ENCODE results near the gene SYT13.

SYT13 gene

DNA sequence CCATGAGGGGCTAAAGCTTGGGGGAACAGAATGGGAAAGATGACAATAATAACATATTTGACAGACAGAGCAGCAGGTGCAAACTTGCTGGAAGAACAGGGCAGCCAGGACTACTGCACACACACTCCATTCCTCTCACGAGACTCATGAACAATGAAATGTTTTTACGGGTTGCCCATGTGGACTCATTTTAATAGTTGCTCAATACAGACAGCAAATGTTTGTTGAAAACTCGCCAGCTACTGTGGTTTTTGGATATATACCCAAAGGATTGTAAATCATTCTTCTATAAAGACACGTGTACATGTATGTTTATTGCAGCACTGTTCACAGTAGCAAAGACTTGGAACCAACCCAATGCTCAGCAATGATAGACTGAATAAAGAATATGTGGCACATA lies 10.3 kb downstream of the SYT13 start:
- no peak for FAIRE-seq
- no peak for DNase-seq (ENCODE audit: insufficient read length, low spot score)

DNA sequence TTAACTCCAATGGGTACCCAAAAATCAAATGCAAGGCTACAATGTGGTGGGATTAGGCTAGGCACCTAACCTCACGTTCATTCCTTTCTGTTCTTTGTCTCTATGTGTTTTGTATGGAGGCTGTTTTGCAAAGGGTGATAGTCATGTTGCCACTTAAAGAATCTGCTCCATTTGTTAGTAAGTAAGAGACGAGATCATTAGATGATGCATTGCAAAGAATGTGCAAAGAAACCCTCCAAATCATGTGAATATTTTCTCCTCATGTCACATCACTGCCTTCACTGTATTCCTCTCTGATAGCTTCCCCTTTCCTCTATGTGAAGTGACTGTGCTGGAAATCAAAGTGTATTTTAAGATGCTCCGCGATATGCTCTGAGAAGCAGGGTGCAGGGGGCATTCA lies 11.9 kb downstream of the SYT13 start:
- no peak for FAIRE-seq

DNA sequence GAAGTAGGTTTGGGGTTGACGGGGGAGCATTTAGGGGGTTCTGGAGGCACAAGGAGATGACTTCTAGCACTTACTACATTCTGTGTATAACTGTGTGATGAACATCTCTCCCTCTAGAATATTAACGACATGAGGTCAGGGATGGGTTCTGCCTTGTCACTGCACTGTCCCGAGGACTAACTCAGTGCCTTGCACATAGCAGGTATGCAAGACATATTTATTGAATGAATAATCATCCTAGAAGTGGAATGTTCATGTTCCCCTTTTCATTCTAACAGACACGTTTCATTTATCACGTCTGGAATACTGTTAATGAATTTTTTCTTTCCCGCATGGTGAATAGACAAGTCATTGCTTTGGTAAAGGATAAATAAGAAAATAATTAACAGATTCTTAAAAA lies 12.6 kb downstream of the SYT13 start:
- DNase-seq (ENCODE audit: insufficient read length, low spot score) (no peak), FAIRE-seq (no peak)

More for the DNA sequence above, 11.9 kb downstream of the SYT13 start:
- DNase-seq (ENCODE audit: insufficient read length, low spot score) = no peak

DNA sequence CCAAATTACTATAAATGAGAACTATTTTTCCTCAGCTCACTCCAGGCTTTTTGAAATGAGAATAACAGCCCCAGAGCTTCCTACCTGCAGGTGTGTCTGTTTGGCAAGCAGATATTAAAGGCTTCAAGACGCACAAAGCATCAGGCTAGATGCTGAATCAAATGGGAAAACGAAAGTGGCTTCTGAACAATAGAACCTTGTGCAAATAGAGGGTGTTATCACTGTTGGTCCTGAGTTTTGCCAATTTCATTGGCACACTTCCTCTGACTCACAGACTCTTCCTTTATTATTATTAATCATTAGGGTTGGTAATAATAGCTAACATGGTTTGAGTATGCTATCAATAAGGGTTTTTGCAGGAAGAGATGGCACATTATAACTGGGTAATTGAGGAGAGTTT lies 13.4 kb downstream of the SYT13 start:
- no peak for FAIRE-seq
- no peak for DNase-seq (ENCODE audit: insufficient read length, low spot score)

DNA sequence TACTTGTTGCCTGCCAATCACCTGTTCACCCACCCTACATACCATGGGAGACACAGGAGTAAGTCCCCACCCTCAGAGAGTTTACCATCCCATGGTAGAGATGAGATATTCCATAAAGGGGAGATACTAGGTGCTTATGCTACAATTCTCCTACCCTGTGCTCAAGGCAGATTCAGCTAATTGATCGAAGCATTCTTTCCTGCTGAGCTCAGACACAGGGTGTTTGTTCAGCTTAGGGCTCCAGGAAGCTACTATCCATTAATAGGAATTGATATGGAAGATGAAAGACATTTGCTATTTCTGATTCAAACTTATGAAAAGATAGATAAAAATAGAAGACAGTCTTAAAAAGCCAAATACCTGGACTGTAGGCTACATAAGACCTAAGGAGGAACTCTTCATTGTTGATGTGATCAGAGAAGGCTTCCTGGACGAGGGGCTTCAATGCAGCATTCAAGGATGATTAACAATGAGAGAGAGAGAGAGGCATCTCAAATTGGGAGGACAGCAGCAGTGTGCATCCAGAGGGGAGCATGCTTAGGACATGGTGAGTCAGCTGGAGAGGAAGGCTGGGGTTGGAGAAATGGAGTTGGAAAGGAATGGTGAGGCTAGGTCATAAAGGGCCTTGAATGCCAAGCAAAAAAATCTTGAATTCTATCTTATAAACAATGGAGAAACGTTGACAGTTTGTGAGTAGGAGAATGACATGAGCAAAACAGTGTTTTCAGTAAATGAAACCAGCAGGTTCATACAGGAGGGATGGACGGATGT lies 15.0 kb downstream of the SYT13 start:
- no peak for FAIRE-seq
- DNase-seq (ENCODE audit: insufficient read length, low spot score) = no peak

DNA sequence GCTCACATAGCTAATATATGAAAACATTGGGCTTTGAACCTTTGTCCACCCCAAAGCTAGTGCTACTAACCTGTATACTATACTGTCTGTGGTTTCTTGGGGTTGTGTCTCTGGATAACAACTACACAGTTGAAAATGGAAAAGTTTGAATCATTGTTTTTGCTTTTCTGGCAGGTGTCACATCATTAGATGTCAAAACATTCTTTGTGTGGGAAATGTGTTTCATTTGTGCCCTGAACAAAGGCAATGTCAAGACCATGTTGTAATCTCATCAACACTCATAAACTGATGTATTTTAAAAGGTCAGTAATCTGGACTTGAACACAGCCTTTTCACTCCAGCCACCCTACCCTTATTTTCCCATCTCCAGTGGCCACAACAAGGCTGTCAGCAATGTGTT lies 16.5 kb downstream of the SYT13 start:
- DNase-seq (ENCODE audit: insufficient read length, low spot score) = no peak
- no peak for FAIRE-seq

DNA sequence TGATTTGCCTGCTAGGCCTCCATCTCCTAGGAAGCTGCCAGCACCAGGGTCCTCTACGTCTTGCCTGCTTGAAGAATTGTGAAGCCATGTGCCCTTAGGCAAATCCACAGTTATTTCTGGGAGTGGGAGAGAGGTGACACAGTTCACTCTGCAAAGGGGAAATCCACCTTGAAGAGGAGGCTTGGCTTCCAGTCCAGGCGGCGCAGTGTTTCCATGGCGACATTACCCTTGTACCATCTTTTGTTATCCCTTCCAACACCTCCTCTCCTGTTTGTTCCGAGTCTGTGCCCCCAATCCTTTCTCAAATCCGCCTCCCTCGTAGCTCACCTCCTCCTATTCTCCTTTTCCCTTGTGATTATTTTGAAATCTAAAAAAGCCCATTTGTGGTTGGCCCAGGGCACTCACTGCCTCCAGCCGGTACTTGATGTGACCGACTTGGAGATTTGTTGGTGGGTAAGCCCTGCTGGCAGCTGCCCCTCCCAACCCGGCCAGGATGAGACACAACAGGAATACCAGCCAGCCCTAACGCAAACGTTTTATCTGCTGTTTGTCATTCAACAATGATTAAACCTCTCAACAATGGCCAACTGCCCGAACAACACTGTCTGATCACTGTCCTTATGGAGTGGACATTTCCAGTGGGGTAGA lies 18.4 kb downstream of the SYT13 start:
- no peak for FAIRE-seq

DNA sequence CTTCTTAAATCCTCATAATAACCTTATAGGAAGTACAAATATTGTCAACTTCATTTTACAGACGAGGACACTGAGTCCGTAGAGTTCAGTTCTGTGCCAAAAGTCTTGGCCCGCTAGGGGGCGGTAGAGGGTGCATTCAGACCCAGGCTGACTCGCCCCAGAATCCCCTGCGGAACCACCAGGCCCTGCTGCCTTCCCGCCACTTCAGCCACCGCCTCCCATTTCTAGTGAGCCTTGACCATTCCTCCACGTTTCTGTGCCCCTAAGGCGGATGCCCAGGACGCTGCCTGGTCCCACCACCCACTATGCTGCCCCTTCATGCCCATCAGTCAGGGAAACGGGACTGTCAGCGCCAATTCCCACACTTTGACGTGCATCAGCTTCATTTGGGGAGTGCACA lies 19.1 kb downstream of the SYT13 start:
- DNase-seq (ENCODE audit: insufficient read length, low spot score) = no peak
- FAIRE-seq = no peak

More for the DNA sequence above, 18.4 kb downstream of the SYT13 start:
- no peak for DNase-seq (ENCODE audit: insufficient read length, low spot score)

DNA sequence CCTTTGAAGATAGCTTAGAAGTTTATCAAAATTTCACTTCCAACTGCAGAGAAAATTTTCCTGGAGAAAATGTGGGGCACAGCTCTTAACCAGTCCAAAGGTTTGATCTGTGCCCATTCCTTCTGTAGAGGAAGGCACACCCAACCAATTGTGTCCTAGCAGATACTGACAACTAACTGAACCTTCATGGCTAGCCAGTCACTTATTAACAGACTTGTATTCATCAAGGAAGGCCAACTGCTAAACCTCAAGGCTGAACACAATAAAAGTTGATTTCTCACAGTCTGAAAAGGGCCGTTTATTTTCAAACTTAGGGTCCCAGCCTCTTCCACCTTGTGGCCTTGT lies 19.5 kb downstream of the SYT13 start:
- no peak for DNase-seq (ENCODE audit: insufficient read length, low spot score)
- no peak for FAIRE-seq

DNA sequence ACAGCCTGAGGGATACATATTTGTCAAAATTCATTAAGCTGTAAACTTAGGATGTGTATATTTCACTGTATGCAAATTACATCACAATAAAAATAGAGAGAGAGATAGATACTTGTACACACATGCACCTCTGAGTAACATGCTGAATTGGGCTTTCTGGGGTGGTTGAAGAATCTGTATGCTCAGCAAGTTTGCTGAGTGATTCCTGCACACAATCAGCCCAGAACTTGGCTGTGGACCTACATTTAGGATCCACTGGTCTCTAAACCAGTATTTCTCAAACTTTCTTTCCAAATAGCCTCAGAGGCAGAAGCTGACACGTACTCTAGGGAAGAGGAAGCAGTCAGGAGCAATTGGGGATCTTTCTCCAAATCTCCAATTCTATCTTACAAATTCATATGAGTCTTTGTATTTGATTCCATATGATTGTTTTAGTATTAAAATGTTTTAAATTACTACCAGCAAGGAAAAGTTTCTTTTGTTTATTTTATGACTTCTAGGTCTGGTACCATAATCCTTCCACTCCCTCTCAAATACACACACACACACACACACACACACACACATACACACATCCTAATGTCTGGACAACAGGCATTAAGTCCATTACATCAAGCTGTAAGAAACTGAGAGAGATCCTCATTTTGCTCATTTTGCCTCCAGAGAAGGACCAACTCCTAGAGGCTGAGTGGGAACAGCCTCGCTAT lies 20.0 kb downstream of the SYT13 start:
- DNase-seq (ENCODE audit: insufficient read length, low spot score) (no peak), FAIRE-seq (no peak)

DNA sequence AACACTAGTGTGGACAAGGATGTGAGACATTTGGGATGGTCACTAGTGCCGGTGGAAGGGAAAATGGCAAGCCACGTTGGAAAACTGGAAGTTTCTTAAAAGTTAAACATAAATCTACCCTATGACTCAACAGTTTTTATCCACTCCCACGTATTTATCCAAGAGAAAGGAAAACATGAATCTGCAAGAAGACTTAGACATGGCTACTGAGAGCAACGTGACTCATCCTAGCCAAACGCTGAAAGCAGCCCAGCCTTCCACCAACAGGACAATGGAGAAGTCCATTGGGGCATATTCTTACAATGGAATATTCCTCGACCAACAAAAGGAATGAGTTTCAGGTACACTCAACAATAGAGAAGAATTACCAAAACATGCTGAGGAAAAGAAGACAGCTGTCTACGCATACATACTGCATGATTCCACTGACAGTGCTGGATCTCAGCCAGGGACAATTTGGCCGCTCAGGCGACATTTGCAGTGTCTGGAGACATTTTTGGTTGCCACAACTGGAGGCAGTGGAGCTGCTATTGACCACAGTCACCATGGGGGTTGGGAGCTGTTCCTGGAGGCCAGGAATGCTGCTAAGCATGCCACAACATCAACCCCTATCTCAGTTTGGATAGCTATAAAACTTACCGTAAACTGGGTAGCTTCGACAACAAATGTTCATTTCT lies 21.2 kb downstream of the SYT13 start:
- no peak for DNase-seq (ENCODE audit: insufficient read length, low spot score)
- no peak for FAIRE-seq

DNA sequence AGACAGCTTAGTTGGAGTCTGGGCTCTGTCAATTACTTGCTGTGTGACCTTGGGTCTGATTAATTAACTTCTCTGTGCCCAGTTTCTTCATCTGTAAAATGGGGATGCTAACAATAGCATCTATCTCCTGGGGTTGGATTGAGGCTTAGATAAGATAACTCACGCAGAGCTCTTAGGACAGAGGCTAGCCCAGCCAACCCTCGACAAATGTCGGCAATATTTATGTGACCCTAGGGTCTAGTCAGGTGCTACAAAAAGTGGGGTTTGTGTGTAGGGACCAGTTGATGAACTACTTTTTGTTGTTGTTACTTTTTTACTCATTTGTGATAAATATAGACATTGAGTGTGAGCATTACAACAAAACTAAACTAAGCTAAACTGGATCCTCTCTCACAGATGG lies 22.4 kb downstream of the SYT13 start:
- FAIRE-seq = no peak
- no peak for DNase-seq (ENCODE audit: insufficient read length, low spot score)

DNA sequence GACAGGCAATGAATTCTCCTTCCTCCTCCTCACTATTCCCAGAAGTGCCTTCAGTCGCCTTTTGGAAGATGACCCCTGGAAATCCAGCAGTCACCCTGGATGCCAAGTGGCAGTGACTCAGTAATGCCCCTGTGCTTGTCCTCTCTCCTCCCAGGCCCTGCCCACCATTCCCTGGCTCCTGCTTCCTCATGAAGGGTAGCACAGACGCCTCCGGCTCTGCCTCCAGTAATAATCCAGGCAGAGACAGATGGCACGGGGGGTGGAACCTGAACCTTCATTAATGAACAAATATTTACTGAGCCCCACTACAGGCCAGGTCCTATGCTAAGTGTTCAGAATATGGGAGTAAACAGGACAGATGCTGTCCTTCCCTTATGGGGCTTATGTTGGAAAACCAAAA lies 23.2 kb downstream of the SYT13 start:
- no peak for FAIRE-seq

DNA sequence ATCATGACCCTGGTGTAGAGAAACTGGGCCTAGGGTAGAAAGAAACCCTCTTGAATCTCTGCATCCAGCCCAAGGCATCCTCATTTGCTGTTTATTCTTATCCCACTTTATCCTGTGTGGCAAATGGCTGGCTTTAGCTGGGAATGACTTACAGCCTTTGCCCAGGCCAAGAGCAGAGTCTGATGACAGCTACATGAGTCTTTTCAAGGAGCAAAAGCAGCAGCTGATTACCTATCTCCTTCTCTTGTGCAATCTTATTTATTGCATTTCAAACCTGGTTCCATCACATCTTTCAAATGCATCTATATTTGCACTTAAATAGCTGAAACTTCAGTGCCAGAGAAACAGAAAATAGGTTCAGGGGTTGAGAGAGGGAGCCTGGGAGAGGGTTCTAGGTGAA lies 26.1 kb downstream of the SYT13 start:
- FAIRE-seq = no peak
- DNase-seq (ENCODE audit: insufficient read length, low spot score) = no peak

More for the DNA sequence above, 23.2 kb downstream of the SYT13 start:
- DNase-seq (ENCODE audit: insufficient read length, low spot score) = no peak

DNA sequence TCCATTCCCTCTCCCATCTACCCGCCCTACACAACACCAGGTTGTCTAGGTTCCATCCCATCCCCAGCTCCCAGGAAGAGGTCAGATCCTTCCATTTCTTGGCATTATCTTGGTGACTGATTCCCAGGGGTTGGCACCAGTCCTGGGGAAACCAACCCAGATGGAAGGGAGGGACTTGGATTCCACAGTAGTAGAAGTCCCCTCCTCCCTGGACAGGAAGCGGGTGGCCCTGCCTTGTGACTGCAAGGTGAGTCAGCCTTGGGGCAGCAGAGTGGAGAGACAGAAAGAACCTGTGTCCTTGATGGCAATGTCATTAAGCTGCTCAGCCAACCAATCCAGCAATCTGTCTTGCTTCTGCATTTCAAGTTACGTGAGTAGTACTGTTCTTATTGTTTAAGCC lies 26.5 kb downstream of the SYT13 start:
- DNase-seq (ENCODE audit: insufficient read length, low spot score) = no peak
- FAIRE-seq = no peak

DNA sequence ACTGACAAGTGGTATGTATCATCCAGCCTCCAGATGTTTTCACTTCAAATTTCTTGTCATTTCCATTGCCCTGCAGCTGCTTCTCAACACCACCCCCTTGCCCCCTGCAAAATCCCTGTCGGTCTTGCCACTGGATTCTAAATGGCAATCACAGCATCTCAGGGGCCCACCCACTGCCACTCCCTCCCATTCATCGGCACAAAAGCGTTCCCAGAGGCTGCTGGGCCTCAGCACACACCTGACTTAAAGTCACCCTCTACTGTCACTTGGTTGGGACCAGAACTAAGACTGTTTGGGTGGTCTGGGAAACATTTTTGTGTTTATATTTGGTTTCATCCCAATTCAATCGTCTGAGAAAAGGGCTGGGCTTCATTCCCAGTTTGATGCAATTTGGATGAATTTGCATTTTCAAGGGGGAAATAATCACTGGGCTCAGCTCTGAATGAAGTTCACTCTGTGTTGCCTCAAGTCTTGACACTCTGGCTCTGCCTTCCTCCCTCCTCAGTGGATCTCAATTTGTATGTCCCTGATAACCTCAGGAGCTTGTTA lies 27.1 kb downstream of the SYT13 start:
- no peak for FAIRE-seq

DNA sequence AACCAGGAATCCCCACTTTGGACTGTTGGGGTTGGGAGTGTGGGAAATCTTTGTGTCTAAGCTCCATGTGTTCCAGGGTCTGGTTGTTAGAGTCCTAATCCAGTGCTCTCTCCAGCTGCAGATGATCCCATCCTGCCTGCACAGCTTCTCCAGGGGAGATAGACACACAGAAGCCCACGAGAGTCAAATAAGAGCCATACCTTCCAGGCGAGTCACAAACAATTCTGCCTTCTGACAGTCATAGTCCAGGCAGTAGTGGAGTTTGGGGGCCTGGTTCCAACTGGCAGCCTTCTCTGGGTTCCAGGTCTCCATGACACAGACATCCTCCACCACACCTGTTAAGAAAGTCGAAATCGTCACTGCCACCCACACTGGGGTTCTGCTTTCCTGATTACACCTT lies 32.1 kb downstream of the SYT13 start:
- no peak for FAIRE-seq

More for the DNA sequence above, 27.1 kb downstream of the SYT13 start:
- no peak for DNase-seq (ENCODE audit: insufficient read length, low spot score)

DNA sequence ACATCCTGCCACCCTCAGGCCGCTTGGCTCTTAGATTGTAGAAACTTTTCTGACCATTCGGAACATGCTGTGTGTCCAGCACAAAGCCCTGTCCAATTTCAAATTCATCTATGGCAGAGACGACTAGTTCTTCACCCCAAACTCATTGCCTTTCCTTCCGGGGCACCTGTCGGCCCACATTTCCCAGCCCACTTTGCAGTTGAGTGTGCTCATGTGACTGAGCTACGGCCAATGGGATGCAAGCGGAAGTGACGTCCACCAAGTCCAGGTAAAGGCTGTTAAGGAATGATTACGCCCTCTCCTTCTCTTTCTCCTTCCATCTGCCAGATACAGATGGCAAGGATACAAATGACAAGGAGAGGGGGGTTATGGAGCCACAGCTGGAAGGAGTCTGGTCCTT lies 32.5 kb downstream of the SYT13 start:
- FAIRE-seq (no peak), DNase-seq (ENCODE audit: insufficient read length, low spot score) (no peak)

More for the DNA sequence above, 32.1 kb downstream of the SYT13 start:
- no peak for DNase-seq (ENCODE audit: insufficient read length, low spot score)

DNA sequence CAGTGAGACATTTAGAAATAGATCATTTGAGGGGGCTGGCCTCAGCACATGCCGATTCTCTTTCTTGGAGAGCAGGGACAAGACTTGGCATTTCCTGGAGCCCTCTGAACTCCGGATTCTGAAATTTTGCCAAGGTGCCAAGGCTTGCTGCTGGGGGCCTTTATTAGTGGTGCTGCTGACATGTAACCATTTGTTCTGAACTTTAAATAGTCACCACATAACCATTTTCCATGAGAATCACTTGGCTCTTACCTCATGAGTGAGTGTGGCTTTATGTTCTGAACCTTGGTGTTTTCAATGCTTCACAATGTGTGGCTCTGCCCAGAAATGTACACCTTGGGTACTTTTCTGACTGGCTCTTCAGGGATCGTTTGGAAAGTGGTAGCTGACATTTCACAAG lies 33.3 kb downstream of the SYT13 start:
- no peak for DNase-seq (ENCODE audit: insufficient read length, low spot score)
- FAIRE-seq = no peak

DNA sequence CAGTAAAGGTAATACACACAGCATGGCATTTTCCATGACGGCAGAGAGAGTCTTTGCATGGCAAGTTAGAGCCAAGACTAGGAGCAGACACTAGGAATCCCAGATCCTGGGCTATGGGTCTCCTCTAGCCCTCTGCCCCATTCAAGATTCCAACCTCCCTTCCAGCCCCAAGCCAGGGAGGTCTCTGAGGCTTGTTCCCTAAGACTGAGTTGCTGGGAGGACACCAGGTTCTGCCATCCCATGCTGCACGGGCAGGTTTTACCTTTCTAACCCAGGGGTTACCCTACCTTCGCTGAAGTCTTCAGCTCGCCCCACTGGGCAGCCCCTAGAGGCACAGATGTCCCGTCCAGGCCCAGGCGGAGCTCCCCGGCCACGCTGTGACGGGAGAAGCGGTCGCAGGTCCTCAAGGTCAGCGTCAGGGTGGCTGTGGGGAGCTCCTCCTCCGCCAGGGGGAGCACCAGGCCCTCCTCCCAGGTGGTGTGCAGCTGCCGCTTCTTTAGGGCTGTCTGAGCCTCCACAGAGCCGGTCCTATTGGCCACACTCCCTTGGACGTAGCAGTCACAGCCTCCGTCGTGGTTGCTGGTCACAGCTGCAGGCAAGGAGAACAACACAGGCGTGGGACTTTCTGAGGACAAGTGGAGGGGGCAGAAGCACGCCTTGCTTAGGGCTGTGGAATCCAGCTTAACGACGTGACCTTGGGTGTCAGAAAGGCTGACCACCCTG lies 33.8 kb downstream of the SYT13 start:
- no peak for FAIRE-seq
- DNase-seq (ENCODE audit: insufficient read length, low spot score) = peak; percentile 47
